ENCODE results near the gene COX4I2. TPM values are rescaled to one million over a fixed set of nuclear protein-coding genes. Genes with fewer than 3 reads are reported as not detected.

The COX4I2 gene
- total RNA-seq, 1 donor from 2014 or later = 7.6 TPM

DNA sequence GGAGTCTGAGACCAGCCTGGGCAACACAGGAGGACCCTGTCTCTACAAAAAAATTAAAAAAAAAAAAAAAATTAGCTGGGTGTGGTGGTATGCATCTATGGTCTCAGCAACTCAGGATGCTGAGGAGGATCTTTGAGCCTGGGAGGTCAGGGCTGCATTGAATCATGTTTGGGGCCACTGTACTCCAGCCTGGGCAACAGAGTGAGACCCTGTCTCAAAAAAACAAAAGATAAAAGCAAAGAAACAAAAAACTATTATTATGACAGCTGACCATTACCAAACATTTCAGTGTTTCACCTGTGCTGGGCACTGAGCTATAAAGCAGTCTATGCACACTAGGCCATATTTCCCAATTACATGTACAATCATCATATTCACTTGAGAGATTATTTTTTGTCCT, 35.7 kb downstream of the COX4I2 start:
- peaks cover 7% of the 10 kb centered on the region for H3K36me3 ChIP-seq
- no peaks in the 10 kb centered on the region for H3K9me3 ChIP-seq (replicated peaks)
- no peak for DNase-seq
- TF ChIP-seq CTCF (IDR thresholded peaks at IDR 0.05; ENCODE audit: borderline replicate concordance) = no peak
- intact Hi-C loops (cut with micrococcal nuclease) = loop anchor here (5.0 kb wide), 1 partner anchor 49 kb away; the partner anchor contains the start of gene BCL2L1
- H3K4me1 ChIP-seq = peaks cover 100% of the 10 kb centered on the region
- no peak overlapping the region for H3K4me3 ChIP-seq
- H3K27ac ChIP-seq (replicated peaks) = peak overlapping the region; percentile 95
- no peaks in the 10 kb centered on the region for H3K27me3 ChIP-seq (ENCODE audit: low read depth)

DNA sequence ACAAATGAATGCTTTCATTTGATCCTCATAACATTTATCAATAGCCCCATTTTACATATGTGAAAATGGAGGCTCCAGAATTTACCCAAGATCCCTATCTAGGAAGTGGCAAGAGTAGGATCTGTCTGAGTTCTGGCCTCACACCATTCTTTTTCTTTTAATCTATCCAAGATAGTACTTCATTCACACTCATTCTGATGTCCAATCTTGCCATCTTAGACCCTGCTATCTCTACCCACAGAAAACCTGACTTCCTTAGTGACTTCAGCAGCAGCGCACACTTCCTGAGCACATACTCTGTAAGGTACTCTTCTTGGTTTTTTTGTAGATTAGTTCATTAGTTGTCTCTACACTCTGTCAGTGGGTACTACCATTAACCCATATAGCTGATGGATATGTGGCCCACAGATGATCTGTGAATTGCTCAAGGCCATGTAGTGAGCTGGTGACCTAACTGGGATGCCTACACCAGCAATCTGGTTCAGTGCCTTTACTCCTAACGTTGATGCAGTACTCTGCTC, 36.3 kb downstream of the COX4I2 start:
- TF ChIP-seq CTCF (IDR thresholded peaks at IDR 0.05; ENCODE audit: borderline replicate concordance) = no peak
- Histone ChIP-seq H3K27me3 (ENCODE audit: low read depth) (no peaks in the 10 kb centered on the region), H3K36me3 (peaks cover 8% of the 10 kb centered on the region), H3K9me3 (replicated peaks) (no peaks in the 10 kb centered on the region), H3K4me1 (peaks cover 100% of the 10 kb centered on the region), H3K27ac (replicated peaks) (peak overlapping the region; percentile 95), H3K4me3 (peak overlapping the region; percentile 40)
- no peak for DNase-seq
- intact Hi-C loops (cut with micrococcal nuclease) = loop anchor here (5.0 kb wide), 1 partner anchor 48 kb away; the partner anchor contains the start of gene BCL2L1

DNA sequence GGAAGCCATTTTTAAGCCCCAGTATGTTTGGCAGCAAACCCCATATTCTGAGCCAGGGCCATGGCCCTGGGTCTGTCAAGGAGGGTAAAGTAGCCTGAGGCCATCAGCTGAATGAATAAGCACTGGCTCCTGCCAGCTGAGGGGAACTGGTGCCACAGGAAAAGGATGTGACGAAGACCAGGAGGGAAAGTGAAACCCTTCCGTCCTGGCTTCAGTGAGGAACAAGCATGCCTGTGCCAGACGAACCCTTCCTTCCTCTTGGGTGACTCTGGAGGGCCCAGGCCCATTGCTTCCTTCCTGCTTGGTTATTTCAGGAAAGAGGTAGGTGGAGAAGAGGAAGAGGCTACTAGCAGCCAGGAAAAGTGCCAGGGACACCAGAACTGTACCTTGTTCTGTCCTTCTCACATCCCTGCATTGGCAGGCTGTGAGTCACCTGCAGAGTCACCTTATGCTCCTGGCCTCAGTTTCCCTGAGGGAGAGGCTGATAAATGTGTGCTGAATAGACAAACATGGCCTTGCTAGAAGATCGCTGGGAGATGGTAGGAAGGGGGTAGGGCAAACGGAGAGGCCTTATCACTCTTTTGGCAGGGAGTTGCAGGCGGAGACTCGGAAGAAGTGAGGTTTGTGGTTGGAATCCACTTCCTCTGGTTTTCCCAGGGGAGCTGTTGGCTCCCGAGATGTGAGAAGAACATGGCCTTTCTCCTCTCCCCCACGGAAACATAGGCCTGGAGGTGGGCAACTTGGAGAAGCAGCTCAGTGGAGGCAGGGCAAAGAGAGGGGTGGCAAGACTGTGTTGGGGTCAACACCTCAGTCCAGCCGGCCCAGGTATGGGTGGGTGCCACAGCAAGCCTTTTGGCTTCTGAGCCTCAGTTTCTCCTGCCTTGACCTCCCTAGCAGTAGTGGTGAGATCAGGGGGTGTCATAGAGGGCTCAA, 37.4 kb downstream of the COX4I2 start:
- no peaks in the 10 kb centered on the region for H3K9me3 ChIP-seq (replicated peaks)
- TF ChIP-seq CTCF (IDR thresholded peaks at IDR 0.05; ENCODE audit: borderline replicate concordance) = no peak
- H3K27ac ChIP-seq (replicated peaks) = peak overlapping the region; percentile 95
- peak; percentile 66 for DNase-seq
- H3K36me3 ChIP-seq = peaks cover 13% of the 10 kb centered on the region
- no peaks in the 10 kb centered on the region for H3K27me3 ChIP-seq (ENCODE audit: low read depth)
- H3K4me1 ChIP-seq = peaks cover 100% of the 10 kb centered on the region
- peak overlapping the region; percentile 40 for H3K4me3 ChIP-seq
- intact Hi-C loops (cut with micrococcal nuclease) = loop anchor here (5.0 kb wide), 1 partner anchor 47 kb away; the partner anchor contains the start of gene BCL2L1

DNA sequence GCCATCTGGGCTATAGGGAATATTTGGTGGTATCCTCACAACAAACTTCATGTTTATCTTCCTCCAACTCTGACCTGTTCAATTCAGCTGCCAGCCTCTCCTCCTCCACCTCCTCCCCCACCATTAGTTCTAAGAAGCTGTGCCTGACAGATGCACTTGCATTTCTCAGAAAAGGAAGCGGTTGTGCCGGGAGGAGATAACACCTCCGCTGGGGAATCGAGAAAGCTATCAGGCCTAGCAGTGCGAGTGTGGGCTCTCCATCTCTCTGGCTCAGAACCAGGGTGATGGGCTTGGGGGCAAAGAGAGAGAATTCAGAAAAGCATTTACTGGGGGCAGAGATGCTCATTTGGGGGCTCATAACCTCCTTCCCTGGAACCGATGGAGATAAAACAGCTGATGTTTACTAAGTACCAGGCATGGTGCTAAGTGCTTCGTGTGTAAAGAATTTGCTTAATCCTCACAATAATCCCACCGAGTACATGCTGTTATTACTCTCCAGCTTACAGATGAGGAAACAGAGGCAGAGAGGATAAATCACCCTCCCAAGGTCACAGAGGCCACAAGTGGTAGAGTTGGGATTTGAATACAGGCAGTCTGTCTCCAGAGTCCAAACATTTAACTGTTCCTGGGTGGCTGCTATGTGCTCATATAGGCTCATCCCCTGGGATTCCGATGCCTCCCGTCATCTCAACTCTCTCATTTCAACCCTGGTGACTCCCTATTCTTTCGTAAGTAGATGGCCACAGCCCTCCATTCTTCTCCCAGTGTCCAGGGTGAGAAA, 38.3 kb downstream of the COX4I2 start:
- peak overlapping the region; percentile 95 for H3K27ac ChIP-seq (replicated peaks)
- TF ChIP-seq CTCF (IDR thresholded peaks at IDR 0.05; ENCODE audit: borderline replicate concordance) = no peak
- peak overlapping the region; percentile 40 for H3K4me3 ChIP-seq
- no peak for DNase-seq
- intact Hi-C loops (cut with micrococcal nuclease) = no loop called here
- no peaks in the 10 kb centered on the region for H3K9me3 ChIP-seq (replicated peaks)
- H3K4me1 ChIP-seq = peaks cover 100% of the 10 kb centered on the region
- peaks cover 18% of the 10 kb centered on the region for H3K36me3 ChIP-seq
- no peaks in the 10 kb centered on the region for H3K27me3 ChIP-seq (ENCODE audit: low read depth)

DNA sequence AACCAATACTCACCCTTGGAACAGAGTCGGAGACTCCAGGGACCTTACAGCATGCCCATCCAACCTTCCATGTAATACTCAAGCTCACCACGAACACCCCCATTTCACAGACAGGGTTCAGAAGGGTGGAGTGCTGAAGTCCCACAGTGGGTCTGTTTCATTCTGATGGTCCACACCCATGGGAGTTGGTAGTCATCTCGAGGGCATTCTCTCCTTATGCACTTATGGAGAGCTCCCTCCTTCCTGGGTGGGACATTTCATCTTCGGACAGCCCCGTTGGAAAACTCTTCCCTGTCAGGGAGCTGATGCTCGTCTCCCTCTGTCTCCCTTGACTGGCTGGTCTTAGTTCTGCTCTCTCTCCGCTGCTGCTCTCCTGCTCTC, 38.9 kb downstream of the COX4I2 start:
- intact Hi-C loops (cut with micrococcal nuclease) = no loop called here
- H3K4me1 ChIP-seq = peaks cover 100% of the 10 kb centered on the region
- TF ChIP-seq CTCF (IDR thresholded peaks at IDR 0.05; ENCODE audit: borderline replicate concordance) = no peak
- H3K27ac ChIP-seq (replicated peaks) = peak overlapping the region; percentile 95
- H3K27me3 ChIP-seq (ENCODE audit: low read depth) = no peaks in the 10 kb centered on the region
- H3K4me3 ChIP-seq = no peak overlapping the region
- no peak for DNase-seq
- H3K9me3 ChIP-seq (replicated peaks) = no peaks in the 10 kb centered on the region
- peaks cover 21% of the 10 kb centered on the region for H3K36me3 ChIP-seq

All from left ventricle myocardium inferior (tissue), 1 donor.